WTC11 (cell line): Measurements from ENCODE around the gene MAPKAP1. TPM values are rescaled to one million over a fixed set of nuclear protein-coding genes. Genes with fewer than 3 reads are reported as not detected.

ENCODE experiments used
- ATAC-seq: fragments of 200-7000 bp; cut with Tn5 transposase; 2 replicates; pipeline ENCODE4 v1.10.0; 2021; ENCODE audit warnings: mild to moderate bottlenecking, moderate library complexity
- CTCF ChIA-PET: fragments of 300-600 bp; sonication (Branson Sonifier 250); formaldehyde crosslinking; loops from one replicate; lab custom pipeline; 2021; ENCODE audit warnings: antibody characterized with exemption; lab: Charles Lee
- POLR2A ChIA-PET: fragments of 350-600 bp; sonication (Branson Sonifier 250); formaldehyde crosslinking; loops from one replicate; lab custom pipeline; 2021; ENCODE audit warnings: antibody characterized with exemption; lab: Charles Lee
- DNase-seq: peaks from one replicate; pipeline ENCODE4 v3.0.0; 2021; ENCODE audit warnings: low spot score
- H3K27ac Mint-ChIP-seq: 2 replicates; pipeline ENCODE4 v1.8.0; 2021; ENCODE audit warnings: mixed read lengths
- H3K27me3 Mint-ChIP-seq: 2 replicates; pipeline ENCODE4 v1.8.0; 2021; ENCODE audit warnings: low read depth, mild to moderate bottlenecking, moderate library complexity, mixed read lengths
- H3K36me3 Mint-ChIP-seq: 2 replicates; pipeline ENCODE4 v1.8.0; 2021; ENCODE audit warnings: mixed read lengths
- H3K4me1 Mint-ChIP-seq: 2 replicates; pipeline ENCODE4 v1.8.0; 2022; ENCODE audit warnings: mixed read lengths
- H3K4me3 Mint-ChIP-seq: 2 replicates; pipeline ENCODE4 v1.8.0; 2021; ENCODE audit warnings: mild to moderate bottlenecking, moderate library complexity, mixed read lengths
- H3K9me3 Mint-ChIP-seq: 2 replicates; pipeline ENCODE4 v1.8.0; 2021; ENCODE audit warnings: mixed read lengths
- ARID4B ChIP-seq: sonication (generic); formaldehyde crosslinking; IDR thresholded peaks from 2 replicates; pipeline ENCODE4 v1.8.0; 2023; ENCODE audit warnings: missing genetic modification reagents, mild to moderate bottlenecking, borderline replicate concordance
- ATF3 ChIP-seq: sonication (generic); formaldehyde crosslinking; conservative IDR thresholded peaks from 2 replicates; pipeline ENCODE4 v1.8.1; 2022; ENCODE audit warnings: mild to moderate bottlenecking, missing genetic modification reagents
- CBFB ChIP-seq: sonication (generic); formaldehyde crosslinking; IDR thresholded peaks from 2 replicates; pipeline ENCODE4 v1.8.1; 2022; ENCODE audit warnings: mild to moderate bottlenecking, low read depth, missing genetic modification reagents
- CREB1 ChIP-seq: sonication (generic); formaldehyde crosslinking; IDR thresholded peaks from 2 replicates; pipeline ENCODE4 v1.8.0; 2023; ENCODE audit warnings: mild to moderate bottlenecking, missing genetic modification reagents
- CREM ChIP-seq: sonication (generic); formaldehyde crosslinking; IDR thresholded peaks from 2 replicates; pipeline ENCODE4 v1.8.1; 2022; ENCODE audit warnings: mild to moderate bottlenecking, missing genetic modification reagents, moderate library complexity
- ESRRA ChIP-seq: sonication (generic); formaldehyde crosslinking; IDR thresholded peaks from 2 replicates; pipeline ENCODE4 v1.8.1; 2022; ENCODE audit warnings: mild to moderate bottlenecking, missing genetic modification reagents, borderline replicate concordance
- FOXK1 ChIP-seq: sonication (generic); formaldehyde crosslinking; IDR thresholded peaks from 2 replicates; pipeline ENCODE4 v1.8.0; 2022; ENCODE audit warnings: mild to moderate bottlenecking, moderate library complexity, missing genetic modification reagents
- HMGA2 ChIP-seq: fragments of 250-450 bp; sonication (Bioruptor Pico); IDR thresholded peaks from 2 replicates; pipeline ENCODE4 v1.4.0; 2021; ENCODE audit warnings: mild to moderate bottlenecking, moderate library complexity
- KAT7 ChIP-seq: sonication (generic); formaldehyde crosslinking; IDR thresholded peaks from 2 replicates; pipeline ENCODE4 v1.8.1; 2023; ENCODE audit warnings: missing genetic modification reagents, mild to moderate bottlenecking, borderline replicate concordance
- NFYB ChIP-seq: sonication (generic); formaldehyde crosslinking; conservative IDR thresholded peaks from 2 replicates; pipeline ENCODE4 v1.8.0; 2022; ENCODE audit warnings: low read depth, missing genetic modification reagents
- SMAD4 ChIP-seq: sonication (generic); formaldehyde crosslinking; IDR thresholded peaks from 2 replicates; pipeline ENCODE4 v1.8.0; 2022; ENCODE audit warnings: mild to moderate bottlenecking, missing genetic modification reagents
- TP53 ChIP-seq: sonication (generic); formaldehyde crosslinking; IDR thresholded peaks from 2 replicates; pipeline ENCODE4 v1.8.1; 2023; ENCODE audit warnings: mild to moderate bottlenecking, missing genetic modification reagents
- ZNF219 ChIP-seq: sonication (generic); formaldehyde crosslinking; IDR thresholded peaks from 2 replicates; pipeline ENCODE4 v1.8.0; 2023; ENCODE audit warnings: missing genetic modification reagents, mild to moderate bottlenecking, borderline replicate concordance
- ZSCAN18 ChIP-seq: fragments of 250-450 bp; sonication (Bioruptor Pico); IDR thresholded peaks from 2 replicates; pipeline ENCODE4 v2.1.2; 2022; ENCODE audit warnings: mild to moderate bottlenecking, moderate library complexity
- total RNA-seq: library from RNA; stranded (reverse); gene quantifications from 3 replicates; pipeline ENCODE4 v1.2.3, GENCODE V29; 2021
- TF ChIP-seq, protein P1 (sequence below): fragments of 250-450 bp; sonication (Bioruptor Pico); IDR thresholded peaks from 2 replicates; pipeline ENCODE4 v1.9.0; 2021; ENCODE audit warnings: mild to moderate bottlenecking
- TF ChIP-seq, protein P2 (sequence below): fragments of 250-450 bp; sonication (Bioruptor Pico); IDR thresholded peaks from 2 replicates; pipeline ENCODE4 v1.8.0; 2021; ENCODE audit warnings: mild to moderate bottlenecking
- TF ChIP-seq, protein P3 (sequence below): sonication (generic); formaldehyde crosslinking; IDR thresholded peaks from 2 replicates; pipeline ENCODE4 v1.8.1; 2022; ENCODE audit warnings: mild to moderate bottlenecking, missing genetic modification reagents, moderate library complexity, borderline replicate concordance
- TF ChIP-seq, protein P4 (sequence below): sonication (generic); formaldehyde crosslinking; IDR thresholded peaks from 2 replicates; pipeline ENCODE4 v1.8.0; 2022; ENCODE audit warnings: mild to moderate bottlenecking, missing genetic modification reagents
- TF ChIP-seq, protein P5 (sequence below): fragments of 250-450 bp; sonication (Bioruptor Pico); IDR thresholded peaks from 2 replicates; pipeline ENCODE4 v1.9.0; 2021; ENCODE audit warnings: mild to moderate bottlenecking, borderline replicate concordance

Gene MAPKAP1
- total RNA-seq, 1 experiment from 2014 or later, result 111 TPM

DNA sequence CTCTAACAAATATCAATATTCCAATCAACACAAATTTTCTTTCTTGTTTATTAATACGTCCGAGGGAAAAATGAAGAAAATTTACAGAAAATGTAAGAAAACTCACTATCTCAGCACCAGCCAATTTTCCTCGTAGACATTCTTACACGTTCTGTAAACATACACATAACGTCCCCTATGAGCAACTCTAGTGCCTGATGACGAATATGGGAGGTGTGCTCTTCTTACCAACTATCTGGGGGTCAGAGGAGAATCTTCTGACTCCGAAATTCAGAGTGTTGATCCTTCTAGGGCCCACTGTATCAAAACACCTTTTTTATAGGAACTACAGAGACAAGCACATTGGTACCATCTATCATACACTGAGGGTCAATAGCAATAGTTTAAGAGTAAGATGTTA, 246.7 kb downstream of the MAPKAP1 start:
- POLR2A ChIA-PET, result no interaction called here
- Mint-ChIP-seq H3K4me1 (peaks cover 6% of the 10 kb centered on the region; the same call in 1 of the 2 replicates), H3K27ac (no peak overlapping the region), H3K4me3 (no peak overlapping the region), H3K36me3 (peaks cover 53% of the 10 kb centered on the region), H3K9me3 (peaks cover 38% of the 10 kb centered on the region), H3K27me3 (peaks cover 2% of the 10 kb centered on the region)
- ATAC-seq, result no peak
- DNase-seq, result no peak
- CTCF ChIA-PET, result no interaction called here
- TF ChIP-seq CREB1 (CRISPR knock-in tag) (no peak), TP53 (CRISPR knock-in tag) (no peak), ESRRA (no peak), FOXK1 (CRISPR knock-in tag) (no peak), KAT7 (CRISPR knock-in tag) (no peak)
- TF ChIP-seq, protein P1, sequence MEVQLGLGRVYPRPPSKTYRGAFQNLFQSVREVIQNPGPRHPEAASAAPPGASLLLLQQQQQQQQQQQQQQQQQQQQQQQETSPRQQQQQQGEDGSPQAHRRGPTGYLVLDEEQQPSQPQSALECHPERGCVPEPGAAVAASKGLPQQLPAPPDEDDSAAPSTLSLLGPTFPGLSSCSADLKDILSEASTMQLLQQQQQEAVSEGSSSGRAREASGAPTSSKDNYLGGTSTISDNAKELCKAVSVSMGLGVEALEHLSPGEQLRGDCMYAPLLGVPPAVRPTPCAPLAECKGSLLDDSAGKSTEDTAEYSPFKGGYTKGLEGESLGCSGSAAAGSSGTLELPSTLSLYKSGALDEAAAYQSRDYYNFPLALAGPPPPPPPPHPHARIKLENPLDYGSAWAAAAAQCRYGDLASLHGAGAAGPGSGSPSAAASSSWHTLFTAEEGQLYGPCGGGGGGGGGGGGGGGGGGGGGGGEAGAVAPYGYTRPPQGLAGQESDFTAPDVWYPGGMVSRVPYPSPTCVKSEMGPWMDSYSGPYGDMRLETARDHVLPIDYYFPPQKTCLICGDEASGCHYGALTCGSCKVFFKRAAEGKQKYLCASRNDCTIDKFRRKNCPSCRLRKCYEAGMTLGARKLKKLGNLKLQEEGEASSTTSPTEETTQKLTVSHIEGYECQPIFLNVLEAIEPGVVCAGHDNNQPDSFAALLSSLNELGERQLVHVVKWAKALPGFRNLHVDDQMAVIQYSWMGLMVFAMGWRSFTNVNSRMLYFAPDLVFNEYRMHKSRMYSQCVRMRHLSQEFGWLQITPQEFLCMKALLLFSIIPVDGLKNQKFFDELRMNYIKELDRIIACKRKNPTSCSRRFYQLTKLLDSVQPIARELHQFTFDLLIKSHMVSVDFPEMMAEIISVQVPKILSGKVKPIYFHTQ (CRISPR knock-in tag), result no peak
- TF ChIP-seq, protein P2, sequence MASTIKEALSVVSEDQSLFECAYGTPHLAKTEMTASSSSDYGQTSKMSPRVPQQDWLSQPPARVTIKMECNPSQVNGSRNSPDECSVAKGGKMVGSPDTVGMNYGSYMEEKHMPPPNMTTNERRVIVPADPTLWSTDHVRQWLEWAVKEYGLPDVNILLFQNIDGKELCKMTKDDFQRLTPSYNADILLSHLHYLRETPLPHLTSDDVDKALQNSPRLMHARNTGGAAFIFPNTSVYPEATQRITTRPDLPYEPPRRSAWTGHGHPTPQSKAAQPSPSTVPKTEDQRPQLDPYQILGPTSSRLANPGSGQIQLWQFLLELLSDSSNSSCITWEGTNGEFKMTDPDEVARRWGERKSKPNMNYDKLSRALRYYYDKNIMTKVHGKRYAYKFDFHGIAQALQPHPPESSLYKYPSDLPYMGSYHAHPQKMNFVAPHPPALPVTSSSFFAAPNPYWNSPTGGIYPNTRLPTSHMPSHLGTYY (CRISPR knock-in tag), result no peak
- TF ChIP-seq, protein P3, sequence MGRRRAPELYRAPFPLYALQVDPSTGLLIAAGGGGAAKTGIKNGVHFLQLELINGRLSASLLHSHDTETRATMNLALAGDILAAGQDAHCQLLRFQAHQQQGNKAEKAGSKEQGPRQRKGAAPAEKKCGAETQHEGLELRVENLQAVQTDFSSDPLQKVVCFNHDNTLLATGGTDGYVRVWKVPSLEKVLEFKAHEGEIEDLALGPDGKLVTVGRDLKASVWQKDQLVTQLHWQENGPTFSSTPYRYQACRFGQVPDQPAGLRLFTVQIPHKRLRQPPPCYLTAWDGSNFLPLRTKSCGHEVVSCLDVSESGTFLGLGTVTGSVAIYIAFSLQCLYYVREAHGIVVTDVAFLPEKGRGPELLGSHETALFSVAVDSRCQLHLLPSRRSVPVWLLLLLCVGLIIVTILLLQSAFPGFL (CRISPR knock-in tag), result no peak

- Mint-ChIP-seq H3K36me3 (peaks cover 63% of the 10 kb centered on the region), H3K27ac (no peak overlapping the region), H3K4me1 (peaks cover 14% of the 10 kb centered on the region), H3K27me3 (peaks cover 2% of the 10 kb centered on the region), H3K9me3 (peaks cover 38% of the 10 kb centered on the region), H3K4me3 (no peak overlapping the region)
- DNase-seq (no peak), ATAC-seq (no peak)
- ChIA-PET CTCF (no interaction called here), POLR2A (no interaction called here)
- TF ChIP-seq, protein P4, sequence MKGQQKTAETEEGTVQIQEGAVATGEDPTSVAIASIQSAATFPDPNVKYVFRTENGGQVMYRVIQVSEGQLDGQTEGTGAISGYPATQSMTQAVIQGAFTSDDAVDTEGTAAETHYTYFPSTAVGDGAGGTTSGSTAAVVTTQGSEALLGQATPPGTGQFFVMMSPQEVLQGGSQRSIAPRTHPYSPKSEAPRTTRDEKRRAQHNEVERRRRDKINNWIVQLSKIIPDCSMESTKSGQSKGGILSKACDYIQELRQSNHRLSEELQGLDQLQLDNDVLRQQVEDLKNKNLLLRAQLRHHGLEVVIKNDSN (CRISPR knock-in tag), result no peak
- TF ChIP-seq ZNF219 (CRISPR knock-in tag) (no peak), ARID4B (CRISPR knock-in tag) (no peak), CBFB (CRISPR knock-in tag) (no peak), SMAD4 (no peak), ZSCAN18 (CRISPR knock-in tag) (no peak), CREM (CRISPR knock-in tag) (no peak), ATF3 (no peak), NFYB (CRISPR knock-in tag) (no peak), HMGA2 (CRISPR knock-in tag) (no peak)
- TF ChIP-seq, protein P5, sequence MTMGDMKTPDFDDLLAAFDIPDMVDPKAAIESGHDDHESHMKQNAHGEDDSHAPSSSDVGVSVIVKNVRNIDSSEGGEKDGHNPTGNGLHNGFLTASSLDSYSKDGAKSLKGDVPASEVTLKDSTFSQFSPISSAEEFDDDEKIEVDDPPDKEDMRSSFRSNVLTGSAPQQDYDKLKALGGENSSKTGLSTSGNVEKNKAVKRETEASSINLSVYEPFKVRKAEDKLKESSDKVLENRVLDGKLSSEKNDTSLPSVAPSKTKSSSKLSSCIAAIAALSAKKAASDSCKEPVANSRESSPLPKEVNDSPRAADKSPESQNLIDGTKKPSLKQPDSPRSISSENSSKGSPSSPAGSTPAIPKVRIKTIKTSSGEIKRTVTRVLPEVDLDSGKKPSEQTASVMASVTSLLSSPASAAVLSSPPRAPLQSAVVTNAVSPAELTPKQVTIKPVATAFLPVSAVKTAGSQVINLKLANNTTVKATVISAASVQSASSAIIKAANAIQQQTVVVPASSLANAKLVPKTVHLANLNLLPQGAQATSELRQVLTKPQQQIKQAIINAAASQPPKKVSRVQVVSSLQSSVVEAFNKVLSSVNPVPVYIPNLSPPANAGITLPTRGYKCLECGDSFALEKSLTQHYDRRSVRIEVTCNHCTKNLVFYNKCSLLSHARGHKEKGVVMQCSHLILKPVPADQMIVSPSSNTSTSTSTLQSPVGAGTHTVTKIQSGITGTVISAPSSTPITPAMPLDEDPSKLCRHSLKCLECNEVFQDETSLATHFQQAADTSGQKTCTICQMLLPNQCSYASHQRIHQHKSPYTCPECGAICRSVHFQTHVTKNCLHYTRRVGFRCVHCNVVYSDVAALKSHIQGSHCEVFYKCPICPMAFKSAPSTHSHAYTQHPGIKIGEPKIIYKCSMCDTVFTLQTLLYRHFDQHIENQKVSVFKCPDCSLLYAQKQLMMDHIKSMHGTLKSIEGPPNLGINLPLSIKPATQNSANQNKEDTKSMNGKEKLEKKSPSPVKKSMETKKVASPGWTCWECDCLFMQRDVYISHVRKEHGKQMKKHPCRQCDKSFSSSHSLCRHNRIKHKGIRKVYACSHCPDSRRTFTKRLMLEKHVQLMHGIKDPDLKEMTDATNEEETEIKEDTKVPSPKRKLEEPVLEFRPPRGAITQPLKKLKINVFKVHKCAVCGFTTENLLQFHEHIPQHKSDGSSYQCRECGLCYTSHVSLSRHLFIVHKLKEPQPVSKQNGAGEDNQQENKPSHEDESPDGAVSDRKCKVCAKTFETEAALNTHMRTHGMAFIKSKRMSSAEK (CRISPR knock-in tag), result no peak
These were observed 249.7 kb downstream of the MAPKAP1 start for GRCh38 chr9:125457357-125457756.
